HepG2 (cell line): ENCODE measurements around the gene TSG101. TPM values are rescaled to one million over a fixed set of nuclear protein-coding genes. Genes with fewer than 3 reads are reported as not detected.

Experiments used
- ATAC-seq: fragments of 200-7000 bp; cut with Tn5 transposase; 3 replicates; pipeline ENCODE4 v1.9.1; 2020; ENCODE audit warnings: mild to moderate bottlenecking, moderate library complexity
- BruUV-seq: library from RNA; stranded (reverse); fragments of 400-500 nt; replicated peaks from 2 replicates; lab custom pipeline; 2021; lab: Mats Ljungman, UMichigan
- CTCF ChIA-PET: fragments of 300-600 bp; formaldehyde crosslinking; extraction: SDS; loops from one replicate; lab custom pipeline; 2021; ENCODE audit warnings: low total read pairs, inconsistent platforms, low intra/inter-chr PET ratio; lab: Yijun Ruan, JAX
- POLR2A ChIA-PET: fragments of 350-600 bp; sonication (Branson Sonifier 250); formaldehyde crosslinking; loops from one replicate; lab custom pipeline; 2020; ENCODE audit warnings: antibody characterized with exemption, inconsistent platforms; lab: Yijun Ruan, JAX
- DNase-seq: peaks from one replicate; pipeline ENCODE4 v3.0.0-alpha.2; 2015; ENCODE audit warnings: low spot score
- FAIRE-seq: peaks from 3 replicates; lab custom pipeline; 2011; peaks lifted over from hg19 to GRCh38; lab: Jason Lieb, UNC
- H2AFZ ChIP-seq: one replicate; pipeline ENCODE4 v1.6.1; 2011; ENCODE audit warnings: low read length, inconsistent platforms
- H3K27ac ChIP-seq: fragments of 300-600 bp; 3 replicates; pipeline ENCODE4 v1.8.0; 2011; ENCODE audit warnings: mixed run types, mild to moderate bottlenecking, mixed read lengths, low read length, inconsistent platforms; ENCODE audit not compliant: insufficient read depth; ENCODE audit errors: extremely low read length
- H3K27me3 ChIP-seq, 2 experiments: fragments of 200-600 bp in 1 of 2; 2 replicates in 1 of 2; 3 replicates in 1 of 2; pipeline versions ENCODE4 v1.6.0 to v1.8.0; 2011; ENCODE audit warnings: low read length in 2 of 2, mild to moderate bottlenecking in 2 of 2, moderate library complexity in 2 of 2, inconsistent platforms in 1 of 2; ENCODE audit not compliant: insufficient read depth in 2 of 2, control insufficient read depth in 1 of 2
- H3K36me3 ChIP-seq, 2 experiments: fragments of 200-600 bp in 1 of 2; replicated peaks in 1 of 2; 2 replicates in 1 of 2; 3 replicates in 1 of 2; pipeline versions ENCODE4 v1.5.1 to v1.8.0; 2011; ENCODE audit warnings: low read length in 2 of 2, inconsistent platforms in 1 of 2; ENCODE audit not compliant: insufficient read depth in 2 of 2, control insufficient read depth in 1 of 2
- H3K4me1 ChIP-seq: 2 replicates; pipeline ENCODE4 v1.5.1; 2012; ENCODE audit warnings: low read length, inconsistent platforms; ENCODE audit not compliant: insufficient read depth
- H3K4me2 ChIP-seq: 2 replicates; pipeline ENCODE4 v1.6.0; 2011; ENCODE audit warnings: low read depth, low read length, inconsistent platforms
- H3K4me3 ChIP-seq, 3 experiments: fragments of 200-600 bp in 1 of 3; sonication (generic), shearing (Covaris generic) in 1 of 3; replicated peaks in 1 of 3; 2 replicates each; pipeline ENCODE4 v1.5.1; 2011 to 2016; ENCODE audit warnings: low read length in 3 of 3, inconsistent platforms in 2 of 3, low read depth in 2 of 3, mild to moderate bottlenecking in 2 of 3, control low read depth in 1 of 3, mixed read lengths in 1 of 3; ENCODE audit not compliant: insufficient read depth in 1 of 3
- H3K79me2 ChIP-seq: one replicate; pipeline ENCODE4 v1.6.1; 2011; ENCODE audit warnings: low read length, inconsistent platforms; ENCODE audit not compliant: insufficient read depth
- H3K9ac ChIP-seq: 2 replicates; pipeline ENCODE4 v1.6.0; 2011; ENCODE audit warnings: mild to moderate bottlenecking, low read depth, low read length, inconsistent platforms; ENCODE audit not compliant: insufficient read depth
- H3K9me3 ChIP-seq: 2 replicates; pipeline ENCODE4 v1.5.1; 2012; ENCODE audit warnings: mild to moderate bottlenecking, low read length
- H4K20me1 ChIP-seq: 2 replicates; pipeline ENCODE4 v1.6.0; 2011; ENCODE audit warnings: inconsistent platforms, mild to moderate bottlenecking, low read length, moderate library complexity; ENCODE audit not compliant: insufficient read depth
- FOXP1 ChIP-seq, 2 experiments: fragments of 450-650 bp in 1 of 2; IDR thresholded peaks; 2 replicates each; pipeline ENCODE4 v1.6.1; 2017 to 2018; ENCODE audit warnings: antibody characterized with exemption in 1 of 2
- HNRNPK ChIP-seq: fragments of 200-400 bp; formaldehyde crosslinking; IDR thresholded peaks from 2 replicates; pipeline ENCODE4 v1.6.1; 2018; ENCODE audit warnings: low read length, low read depth, moderate library complexity, mild to moderate bottlenecking; ENCODE audit not compliant: poor library complexity, severe bottlenecking
- NCOA2 ChIP-seq: sonication (generic); formaldehyde crosslinking; IDR thresholded peaks from 2 replicates; pipeline ENCODE4 v1.8.0; 2022; ENCODE audit warnings: inconsistent platforms
- NFIC ChIP-seq: IDR thresholded peaks from 2 replicates; pipeline ENCODE4 v1.6.1; 2012; ENCODE audit warnings: mild to moderate bottlenecking, low read length, inconsistent platforms
- NR2C2 ChIP-seq: sonication (generic); formaldehyde crosslinking; IDR thresholded peaks from 2 replicates; pipeline ENCODE4 v1.4.0; 2020; ENCODE audit warnings: missing genetic modification reagents, mild to moderate bottlenecking, moderate library complexity, borderline replicate concordance
- PCBP2 ChIP-seq: fragments of 200-400 bp; formaldehyde crosslinking; optimal IDR thresholded peaks from 2 replicates; pipeline ENCODE3; 2018; ENCODE audit warnings: low read length, low read depth; ENCODE audit not compliant: poor library complexity, severe bottlenecking
- PITX1 ChIP-seq: sonication (generic); formaldehyde crosslinking; IDR thresholded peaks from 2 replicates; pipeline ENCODE4 v1.5.1; 2020; ENCODE audit warnings: mild to moderate bottlenecking, missing genetic modification reagents
- PLRG1 ChIP-seq: fragments of 450-650 bp; conservative IDR thresholded peaks from 2 replicates; pipeline ENCODE4 v1.6.1; 2016
- RAD51 ChIP-seq: fragments of 450-650 bp; IDR thresholded peaks from 2 replicates; pipeline ENCODE4 v1.6.1; 2016; ENCODE audit warnings: borderline replicate concordance
- TBX2 ChIP-seq: sonication (generic); formaldehyde crosslinking; IDR thresholded peaks from 2 replicates; pipeline ENCODE4 v1.5.0; 2020; ENCODE audit warnings: missing genetic modification reagents, mild to moderate bottlenecking, borderline replicate concordance
- ZBTB46 ChIP-seq: sonication (generic); formaldehyde crosslinking; IDR thresholded peaks from 2 replicates; pipeline ENCODE4 v1.4.0; 2020; ENCODE audit warnings: mild to moderate bottlenecking, missing genetic modification reagents, borderline replicate concordance
- ZNF12 ChIP-seq: sonication (generic); formaldehyde crosslinking; IDR thresholded peaks from 2 replicates; pipeline ENCODE4 v1.5.0; 2020; ENCODE audit warnings: missing genetic modification reagents
- ZNF580 ChIP-seq: IDR thresholded peaks from 2 replicates; pipeline ENCODE4 v1.6.1; 2016; ENCODE audit warnings: low read depth, borderline replicate concordance
- ZNF614 ChIP-seq: IDR thresholded peaks from 2 replicates; pipeline ENCODE4 v1.6.1; 2018; ENCODE audit warnings: missing biosample characterization, missing genetic modification reagents, inconsistent platforms, borderline replicate concordance
- ZNF672 ChIP-seq: sonication (generic); formaldehyde crosslinking; IDR thresholded peaks from 2 replicates; pipeline ENCODE4 v1.8.1; 2022; ENCODE audit warnings: missing genetic modification reagents
- ZNF749 ChIP-seq: sonication (generic); formaldehyde crosslinking; IDR thresholded peaks from 2 replicates; pipeline ENCODE4 v1.8.0; 2022; ENCODE audit warnings: mild to moderate bottlenecking, missing genetic modification reagents, moderate library complexity, borderline replicate concordance
- ZSCAN31 ChIP-seq: sonication (generic); formaldehyde crosslinking; IDR thresholded peaks from 2 replicates; pipeline ENCODE4 v1.5.0; 2020; ENCODE audit warnings: low read depth, mild to moderate bottlenecking, missing genetic modification reagents
- WGBS: methylation state at CpG from one replicate; pipeline ENCODE4 v1.1.6; 2017; ENCODE audit warnings: low lambda C conversion rate; 5-methylcytosine and 5-hydroxymethylcytosine counted together
- in situ Hi-C: cut with HindIII; loops from 2 replicates; pipeline ENCODE4 v1.10.0; 2017; ENCODE audit warnings: low pct_unique_long_range_greater_than_20kb; ENCODE audit not compliant: extremely low pct_ligation_motif_present
- intact Hi-C: fragments of 100-400 bp; cut with micrococcal nuclease; formaldehyde crosslinking; loops from one replicate; pipeline ENCODE4 v1.10.0; 2022; ENCODE audit not compliant: unreplicated experiment
- polyA plus RNA-seq, 8 experiments: library from polyadenylated mRNA; depleted of rRNA in 3 of 8; stranded (reverse) in 7 of 8; unstranded in 1 of 8; fragments of >200 nt; fragmentation: Illumina TruSeq in 4 of 8; extraction: Trizol in 4 of 8; gene quantifications; 2 replicates each; pipeline versions ENCODE4 v1.2.1 to v1.2.3, GENCODE V29; 2011 to 2016; ENCODE audit warnings: low read depth in 4 of 8, missing spikeins in 1 of 8, mixed read lengths in 1 of 8; ENCODE audit not compliant: insufficient read depth in 1 of 8
- total RNA-seq, 5 experiments: library from RNA; depleted of rRNA; stranded (reverse); fragments of >200 nt; fragmentation: Illumina TruSeq; extraction: Trizol; gene quantifications; 2 replicates each; pipeline ENCODE4 v1.2.3, GENCODE V29; 2016; ENCODE audit warnings: low read depth in 1 of 5

Gene TSG101
- total and polyA plus RNA-seq, 2 of the 13 experiments (the other 11 are each of a cell fraction or from before 2014, with no cell fraction given) = 69.3 to 206 TPM

GRCh38 chr11:18501629-18502028, 25.1 kb downstream of the TSG101 start:
- no peaks in the 10 kb centered on the region for H3K9me3 ChIP-seq
- H2AFZ ChIP-seq = no peak overlapping the region
- peaks cover 9 to 67% of the 10 kb centered on the region in 2 experiments; a peak in 4 of 5 replicates for H3K36me3 ChIP-seq
- WGBS = 100% methylated on average over 1 of the region's 1 CpG
- H4K20me1 ChIP-seq = no peaks in the 10 kb centered on the region
- DNase-seq = no peak
- POLR2A ChIA-PET = no interaction called here
- no peaks in the 10 kb centered on the region; a peak in 1 of 5 replicates for H3K27me3 ChIP-seq
- CTCF ChIA-PET = no interaction called here
- intact Hi-C loops = no loop called here
- no peak for ATAC-seq
- no peak for FAIRE-seq
- H3K27ac ChIP-seq = no peak overlapping the region
- H3K79me2 ChIP-seq = no peaks in the 10 kb centered on the region
- BruUV-seq = no TSS peak
- TF ChIP-seq HNRNPK = no peak
- no peak for TF ChIP-seq TBX2 (CRISPR knock-in tag)
- TF ChIP-seq PITX1 = no peak
- no peak for TF ChIP-seq NFIC
- TF ChIP-seq ZNF614 (CRISPR knock-in tag) = no peak
- no peak for TF ChIP-seq FOXP1 (IDR thresholded peaks at IDR 0.05)
- no peak for TF ChIP-seq FOXP1 (CRISPR knock-in tag; IDR thresholded peaks at IDR 0.05)
- TF ChIP-seq NR2C2 (CRISPR knock-in tag) = no peak
- TF ChIP-seq RAD51 = no peak
- TF ChIP-seq NCOA2 (CRISPR knock-in tag) = no peak
- TF ChIP-seq ZNF749 = no peak
- TF ChIP-seq ZBTB46 = no peak
- TF ChIP-seq ZNF580 (CRISPR knock-in tag) = no peak
- no peak for TF ChIP-seq ZSCAN31
- no peak for TF ChIP-seq PLRG1
- no peak for TF ChIP-seq ZNF12 (CRISPR knock-in tag)
- TF ChIP-seq PCBP2 = no peak
- no peak for TF ChIP-seq ZNF672 (CRISPR knock-in tag)
- TF ChIP-seq, all 625 proteins: peak for 0
- no peak overlapping the region for H3K9ac ChIP-seq
- no peak overlapping the region for H3K4me2 ChIP-seq
- H3K4me1 ChIP-seq = no peaks in the 10 kb centered on the region
- in situ Hi-C loops = no loop called here
- no peak overlapping the region for H3K4me3 ChIP-seq
